Trophoblast cell (in vitro differentiated cells and primary cell): Measurements from ENCODE around the gene NDE1.

Experiments
- DNase-seq, 2 donors: peaks; one replicate each; pipeline ENCODE4 v3.0.0-alpha.2; 2016
- H2AFZ ChIP-seq: 2 replicates; pipeline ENCODE4 v1.6.1; 2013; ENCODE audit warnings: low read length, moderate library complexity, mild to moderate bottlenecking; ENCODE audit not compliant: insufficient read depth, poor library complexity
- H2AK5ac ChIP-seq: 2 replicates; pipeline ENCODE4 v1.6.1; 2013; ENCODE audit warnings: mild to moderate bottlenecking, low read length
- H2BK120ac ChIP-seq: 2 replicates; pipeline ENCODE4 v1.6.1; 2013; ENCODE audit warnings: low read length, mild to moderate bottlenecking, moderate library complexity; ENCODE audit not compliant: insufficient read depth, poor library complexity
- H2BK12ac ChIP-seq: 2 replicates; pipeline ENCODE4 v1.6.1; 2013; ENCODE audit warnings: mild to moderate bottlenecking, low read length, moderate library complexity
- H2BK5ac ChIP-seq: 2 replicates; pipeline ENCODE4 v1.6.1; 2013; ENCODE audit warnings: low read length, low read depth, moderate library complexity, mild to moderate bottlenecking; ENCODE audit not compliant: poor library complexity
- H3K14ac ChIP-seq: 2 replicates; pipeline ENCODE4 v1.6.1; 2013; ENCODE audit warnings: mild to moderate bottlenecking, low read length
- H3K18ac ChIP-seq: 2 replicates; pipeline ENCODE4 v1.6.1; 2013; ENCODE audit warnings: mild to moderate bottlenecking, low read length
- H3K23ac ChIP-seq: 2 replicates; pipeline ENCODE4 v1.6.1; 2013; ENCODE audit warnings: low read length
- H3K27ac ChIP-seq: 2 replicates; pipeline ENCODE4 v1.5.1; 2013; ENCODE audit warnings: low read depth, mild to moderate bottlenecking, inconsistent platforms, low read length, moderate library complexity
- H3K27me3 ChIP-seq: 2 replicates; pipeline ENCODE4 v1.6.1; 2013; ENCODE audit warnings: inconsistent platforms, mild to moderate bottlenecking, low read length, moderate library complexity; ENCODE audit not compliant: insufficient read depth
- H3K36me3 ChIP-seq, 2 experiments: 1 replicate in 1 of 2; 2 replicates in 1 of 2; pipeline ENCODE4 v1.6.1; 2013; ENCODE audit warnings: low read length in 2 of 2, mild to moderate bottlenecking in 2 of 2, moderate library complexity in 1 of 2; ENCODE audit not compliant: insufficient read depth in 2 of 2, control insufficient read depth in 1 of 2
- H3K4ac ChIP-seq: 2 replicates; pipeline ENCODE4 v1.6.1; 2013; ENCODE audit warnings: low read depth, mild to moderate bottlenecking, low read length, moderate library complexity
- H3K4me1 ChIP-seq, 2 experiments: 1 replicate in 1 of 2; 2 replicates in 1 of 2; pipeline ENCODE4 v1.6.1; 2013; ENCODE audit warnings: low read length in 2 of 2, mild to moderate bottlenecking in 2 of 2, moderate library complexity in 1 of 2; ENCODE audit not compliant: insufficient read depth in 2 of 2, control insufficient read depth in 1 of 2
- H3K4me2 ChIP-seq: 2 replicates; pipeline ENCODE4 v1.6.1; 2013; ENCODE audit warnings: inconsistent platforms, mild to moderate bottlenecking, low read length, moderate library complexity
- H3K4me3 ChIP-seq: 2 replicates; pipeline ENCODE4 v1.5.1; 2013; ENCODE audit warnings: mild to moderate bottlenecking, low read depth, low read length, inconsistent platforms
- H3K79me1 ChIP-seq: one replicate; pipeline ENCODE4 v1.6.1; 2013; ENCODE audit warnings: low read length
- H3K79me2 ChIP-seq: 2 replicates; pipeline ENCODE4 v1.6.1; 2013; ENCODE audit warnings: low read length, mild to moderate bottlenecking; ENCODE audit not compliant: control insufficient read depth, insufficient read depth, poor library complexity
- H3K9ac ChIP-seq: 2 replicates; pipeline ENCODE4 v1.6.1; 2013; ENCODE audit warnings: mild to moderate bottlenecking, low read length
- H3K9me3 ChIP-seq: 2 replicates; pipeline ENCODE4 v1.6.1; 2013; ENCODE audit warnings: low read depth, mild to moderate bottlenecking, control low read depth, inconsistent platforms, low read length; ENCODE audit not compliant: insufficient read depth
- H4K12ac ChIP-seq: 2 replicates; pipeline ENCODE4 v1.6.1; 2013; ENCODE audit warnings: low read depth, mild to moderate bottlenecking, low read length, moderate library complexity
- H4K8ac ChIP-seq: 2 replicates; pipeline ENCODE4 v1.6.1; 2013; ENCODE audit warnings: low read depth, mild to moderate bottlenecking, low read length, moderate library complexity
- H4K91ac ChIP-seq: one replicate; pipeline ENCODE4 v1.6.1; 2013; ENCODE audit warnings: low read depth, mild to moderate bottlenecking, low read length, moderate library complexity
- WGBS: extraction: QIAGEN DNeasy Blood & Tissue Kit; methylation state at CpG from one replicate; pipeline ENCODE4 v1.1.7; 2013; ENCODE audit warnings: missing lambda C conversion rate; ENCODE audit not compliant: insufficient read length, insufficient coverage; ENCODE audit errors: extremely low coverage; 5-methylcytosine and 5-hydroxymethylcytosine counted together

NDE1 gene

GRCh38 chr16:15607700-15608396 is 42.2 kb upstream of the NDE1 start:
- H4K8ac ChIP-seq: no peak overlapping the region
- H3K4me2 ChIP-seq: no peak overlapping the region
- no peak overlapping the region for H2BK12ac ChIP-seq
- H3K9me3 ChIP-seq: no peaks in the 10 kb centered on the region
- no peaks in the 10 kb centered on the region for H3K27me3 ChIP-seq
- H2AK5ac ChIP-seq: no peak overlapping the region
- peak in 1 of 2 donors; percentile 29 for DNase-seq
- no peak overlapping the region for H3K27ac ChIP-seq
- H3K4me1 ChIP-seq: peaks cover 0 to 2% of the 10 kb centered on the region in 2 experiments
- H3K9ac ChIP-seq: no peak overlapping the region
- no peak overlapping the region for H2AFZ ChIP-seq
- H3K4ac ChIP-seq: no peak overlapping the region
- H3K36me3 ChIP-seq: peaks cover 23 to 54% of the 10 kb centered on the region in 2 experiments
- H3K14ac ChIP-seq: no peak overlapping the region
- no CpG with 5 or more reads among the region's 13 CpGs for WGBS
- no peak overlapping the region for H2BK120ac ChIP-seq
- H3K79me1 ChIP-seq: no peaks in the 10 kb centered on the region
- H3K4me3 ChIP-seq: peak overlapping the region; percentile 43
- H3K23ac ChIP-seq: no peak overlapping the region
- no peaks in the 10 kb centered on the region for H3K79me2 ChIP-seq
- H3K18ac ChIP-seq: no peak overlapping the region
- no peak overlapping the region for H4K91ac ChIP-seq
- H2BK5ac ChIP-seq: no peak overlapping the region
- no peak overlapping the region for H4K12ac ChIP-seq

DNA sequence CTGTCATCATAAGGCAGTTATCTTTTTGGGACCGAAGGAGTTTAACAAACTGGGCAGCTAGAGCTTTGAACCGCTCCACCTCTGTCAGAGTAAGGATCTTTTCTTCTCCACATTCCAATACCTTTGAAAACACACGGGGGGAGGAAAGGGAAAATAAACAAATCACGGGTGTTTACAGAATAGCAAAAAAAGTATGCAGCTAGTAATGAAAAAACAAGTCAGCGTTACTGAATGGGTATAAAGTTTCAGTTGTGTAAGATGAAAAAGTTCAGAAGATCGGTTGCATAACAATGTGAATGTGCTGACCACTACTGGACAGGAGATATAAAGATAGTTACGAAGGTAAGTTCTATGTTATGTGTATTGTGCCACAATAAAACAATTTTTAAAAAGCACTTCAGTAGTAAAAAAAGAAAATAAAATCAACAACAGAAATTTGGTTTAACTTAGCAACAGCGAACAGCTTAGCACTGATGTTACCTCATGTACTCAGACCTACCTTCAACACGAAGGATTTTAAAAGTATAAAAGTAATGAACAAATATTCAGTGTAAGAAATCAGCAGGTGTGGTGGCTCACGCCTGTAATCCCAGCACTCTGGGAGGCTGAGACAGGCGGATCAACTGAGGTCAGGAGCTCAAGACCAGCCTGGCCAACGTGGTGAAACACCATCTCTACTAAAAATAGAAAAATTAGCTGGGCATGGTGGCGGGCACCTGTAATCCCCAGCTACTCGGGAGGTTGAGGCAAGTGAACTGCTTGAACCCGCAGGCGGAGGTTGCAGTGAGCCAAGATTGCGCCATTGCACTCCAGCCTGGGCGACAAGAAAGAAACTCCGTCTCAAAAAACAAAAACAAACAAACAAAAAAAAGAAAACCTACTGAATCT is 41.4 kb upstream of the NDE1 start:
- DNase-seq: peak in 1 of 2 donors; percentile 62
- H3K4me3 ChIP-seq: no peak overlapping the region
- H4K91ac ChIP-seq: no peak overlapping the region
- no peak overlapping the region for H2BK5ac ChIP-seq
- H3K18ac ChIP-seq: no peak overlapping the region
- no peak overlapping the region for H3K14ac ChIP-seq
- H2AK5ac ChIP-seq: no peak overlapping the region
- H2BK12ac ChIP-seq: no peak overlapping the region
- H3K4me2 ChIP-seq: no peak overlapping the region
- peaks cover 22 to 52% of the 10 kb centered on the region in 2 experiments for H3K36me3 ChIP-seq
- peaks cover 0 to 2% of the 10 kb centered on the region in 2 experiments for H3K4me1 ChIP-seq
- H3K27me3 ChIP-seq: no peaks in the 10 kb centered on the region
- no CpG with 5 or more reads among the region's 19 CpGs for WGBS
- H3K23ac ChIP-seq: no peak overlapping the region
- no peak overlapping the region for H2BK120ac ChIP-seq
- no peaks in the 10 kb centered on the region for H3K9me3 ChIP-seq
- no peaks in the 10 kb centered on the region for H3K79me2 ChIP-seq
- no peaks in the 10 kb centered on the region for H3K79me1 ChIP-seq
- no peak overlapping the region for H4K12ac ChIP-seq
- no peak overlapping the region for H4K8ac ChIP-seq
- no peak overlapping the region for H3K9ac ChIP-seq
- no peak overlapping the region for H2AFZ ChIP-seq
- H3K27ac ChIP-seq: no peak overlapping the region
- no peak overlapping the region for H3K4ac ChIP-seq

DNA sequence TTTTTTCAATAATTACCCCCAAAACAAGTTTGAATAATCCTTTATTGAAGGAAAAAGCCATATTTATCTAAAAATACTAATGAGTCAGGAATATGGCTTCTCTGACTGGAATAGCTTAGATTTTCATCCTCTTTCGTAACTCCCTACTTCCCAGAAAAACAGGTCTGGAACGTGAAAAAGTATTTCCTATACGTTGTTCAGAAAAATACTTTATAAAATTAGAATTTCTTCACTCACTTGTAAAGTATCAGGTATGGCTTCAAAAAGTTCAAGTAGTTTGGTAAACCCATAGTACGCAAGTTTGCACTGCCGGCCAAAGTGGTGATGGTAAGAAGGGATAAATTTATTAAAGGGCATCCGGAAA is 40.8 kb upstream of the NDE1 start:
- Histone ChIP-seq H2AFZ (no peak overlapping the region), H3K9ac (no peak overlapping the region), H3K9me3 (no peaks in the 10 kb centered on the region), H3K36me3 (peaks cover 19 to 46% of the 10 kb centered on the region in 2 experiments), H4K91ac (no peak overlapping the region), H3K14ac (no peak overlapping the region), H3K23ac (no peak overlapping the region), H3K79me1 (no peaks in the 10 kb centered on the region), H3K18ac (no peak overlapping the region), H3K27ac (no peak overlapping the region), H3K27me3 (no peaks in the 10 kb centered on the region), H3K4me1 (peaks cover 0 to 4% of the 10 kb centered on the region in 2 experiments), H2BK120ac (no peak overlapping the region), H2AK5ac (no peak overlapping the region), H3K79me2 (no peaks in the 10 kb centered on the region), H2BK12ac (no peak overlapping the region), H4K8ac (no peak overlapping the region), H2BK5ac (no peak overlapping the region), H3K4ac (no peak overlapping the region), H3K4me3 (no peak overlapping the region), H4K12ac (no peak overlapping the region), H3K4me2 (no peak overlapping the region)
- no CpG with 5 or more reads among the region's 6 CpGs for WGBS
- peak in 1 of 2 donors; percentile 88 for DNase-seq

DNA sequence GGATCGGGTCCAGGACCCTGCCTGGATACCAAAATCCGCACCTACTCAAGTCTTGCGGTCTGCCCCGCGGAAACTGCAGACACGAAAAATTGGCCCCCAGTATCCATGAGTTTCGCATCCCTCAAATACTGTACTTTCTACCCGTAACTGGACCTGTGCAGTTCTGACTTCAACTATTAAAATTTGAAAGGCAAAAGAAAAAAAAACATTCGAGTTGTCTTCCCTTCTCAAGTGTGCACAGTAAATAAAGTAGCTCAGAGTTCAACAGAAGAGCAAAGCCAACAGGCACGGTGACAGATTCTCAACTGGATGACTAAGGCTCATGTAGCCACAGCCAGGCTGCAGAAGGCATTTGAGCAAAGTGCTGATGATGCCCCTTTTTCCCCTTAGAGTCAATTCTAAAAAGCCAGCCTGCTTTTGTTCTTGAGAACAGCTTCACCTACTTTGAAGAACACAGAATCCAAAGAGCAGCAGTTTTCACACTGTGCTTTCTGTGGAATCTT is 39.6 kb upstream of the NDE1 start:
- H4K8ac ChIP-seq: no peak overlapping the region
- no peak overlapping the region for H3K4me2 ChIP-seq
- H3K18ac ChIP-seq: no peak overlapping the region
- H3K23ac ChIP-seq: no peak overlapping the region
- peaks cover 0 to 2% of the 10 kb centered on the region in 2 experiments for H3K4me1 ChIP-seq
- H3K9me3 ChIP-seq: no peaks in the 10 kb centered on the region
- DNase-seq: peak in 1 of 2 donors; percentile 10
- WGBS: no CpG with 5 or more reads among the region's 10 CpGs
- H3K9ac ChIP-seq: no peak overlapping the region
- H3K14ac ChIP-seq: no peak overlapping the region
- H2AK5ac ChIP-seq: no peak overlapping the region
- H3K27ac ChIP-seq: no peak overlapping the region
- H3K79me1 ChIP-seq: no peaks in the 10 kb centered on the region
- no peaks in the 10 kb centered on the region for H3K27me3 ChIP-seq
- H4K91ac ChIP-seq: no peak overlapping the region
- no peak overlapping the region for H2AFZ ChIP-seq
- no peak overlapping the region for H3K4me3 ChIP-seq
- no peaks in the 10 kb centered on the region for H3K79me2 ChIP-seq
- no peak overlapping the region for H2BK5ac ChIP-seq
- H3K36me3 ChIP-seq: peaks cover 23 to 50% of the 10 kb centered on the region in 2 experiments
- H4K12ac ChIP-seq: no peak overlapping the region
- H2BK120ac ChIP-seq: no peak overlapping the region
- no peak overlapping the region for H2BK12ac ChIP-seq
- no peak overlapping the region for H3K4ac ChIP-seq
